IPS-18c (cell line): ENCODE results near the gene ACTG2.
"Not testable (repeated sequence)": the region's sequence is repeated elsewhere in the genome, so short reads cannot be mapped to it uniquely, and the experiment has no call there.

ENCODE experiments used
- H3K4me3 ChIP-seq: 2 replicates; pipeline ENCODE4 v1.7.0; 2013; ENCODE audit warnings: low read depth, mild to moderate bottlenecking, low read length, moderate library complexity; ENCODE audit not compliant: insufficient read depth
- H3K9me3 ChIP-seq: one replicate; pipeline ENCODE4 v1.6.1; 2013; ENCODE audit warnings: mild to moderate bottlenecking, low read length, moderate library complexity; ENCODE audit not compliant: control insufficient read depth, insufficient read depth

ACTG2 gene

DNA sequence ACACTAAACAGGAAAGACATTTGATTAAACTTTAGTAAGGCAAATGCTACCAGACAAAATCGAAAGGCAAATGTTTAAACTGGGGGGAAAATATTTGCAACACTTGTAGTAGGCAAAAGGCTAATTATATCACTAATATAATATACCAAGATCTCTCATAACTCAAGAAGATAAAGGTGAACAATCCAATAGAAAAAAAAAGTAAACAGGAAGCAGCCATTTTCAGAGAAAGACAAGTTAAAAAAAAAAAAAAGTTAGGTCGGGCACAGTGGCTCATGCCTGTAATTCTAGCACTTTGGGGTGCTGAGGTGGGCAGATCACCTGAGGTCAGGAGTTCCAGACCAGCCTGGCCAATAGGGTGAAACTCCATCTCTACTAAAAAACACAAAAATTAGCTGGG lies 4.4 kb upstream of the ACTG2 start:
- Histone ChIP-seq H3K9me3 (no peaks in the 10 kb centered on the region), H3K4me3 (no peak overlapping the region)

DNA sequence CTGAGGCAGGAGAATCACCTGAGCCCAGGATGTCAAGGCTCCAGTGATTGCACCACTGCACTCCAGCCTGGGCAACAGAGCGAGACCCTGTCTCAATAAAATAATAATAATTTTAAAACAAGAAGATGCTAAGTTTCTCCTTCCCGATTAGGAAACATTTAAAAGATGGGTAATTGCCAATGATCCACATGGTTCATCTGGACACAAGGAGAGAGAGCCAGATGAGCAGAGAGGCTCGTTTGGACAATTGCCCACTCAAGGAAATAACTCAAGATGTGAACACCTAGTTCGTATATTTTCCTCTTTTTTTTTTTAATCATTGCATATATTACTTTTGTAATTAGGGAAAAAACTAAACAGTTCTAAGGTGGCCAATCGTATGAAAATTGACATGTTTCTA lies 3.6 kb upstream of the ACTG2 start:
- no peaks in the 10 kb centered on the region for H3K9me3 ChIP-seq
- H3K4me3 ChIP-seq: no peak overlapping the region

DNA sequence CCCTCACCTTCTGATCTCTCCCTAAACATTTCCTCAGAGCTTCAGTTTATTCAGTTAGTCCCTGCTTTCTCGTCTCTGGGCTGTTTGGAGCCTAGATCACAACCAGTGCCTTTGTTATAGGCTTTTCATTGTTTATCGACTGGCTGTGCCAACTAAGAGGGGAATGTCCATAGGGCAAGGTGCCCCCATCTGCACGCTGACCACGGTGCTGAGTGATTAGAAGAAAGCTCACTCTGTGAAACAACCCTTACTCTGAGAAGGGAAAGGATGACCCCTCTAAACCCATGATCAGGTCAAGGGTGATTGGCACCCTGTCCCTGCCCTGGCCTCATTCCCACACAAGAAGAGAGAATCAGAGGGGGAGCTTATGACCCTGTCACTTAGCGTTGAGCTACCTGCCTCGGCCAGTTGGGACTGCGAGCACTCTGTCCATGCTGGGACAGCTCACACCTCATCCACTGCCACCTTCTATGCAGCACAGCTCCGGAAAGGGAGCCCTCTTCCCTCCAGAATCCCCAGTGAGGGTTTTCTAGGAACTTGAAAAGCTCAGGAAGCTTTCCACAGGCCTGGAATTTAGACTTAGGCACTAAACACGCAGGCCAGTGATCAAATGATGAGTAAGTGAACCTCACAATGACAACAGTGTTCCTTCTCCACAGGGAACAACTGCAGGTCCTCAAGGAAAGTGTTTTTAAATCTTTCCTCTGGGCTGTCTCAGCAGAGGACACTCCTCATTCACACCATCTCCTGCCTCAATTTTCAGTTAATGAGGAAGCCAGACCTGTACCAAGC lies 2.3 kb upstream of the ACTG2 start:
- Histone ChIP-seq H3K4me3 (no peak overlapping the region), H3K9me3 (no peaks in the 10 kb centered on the region)

DNA sequence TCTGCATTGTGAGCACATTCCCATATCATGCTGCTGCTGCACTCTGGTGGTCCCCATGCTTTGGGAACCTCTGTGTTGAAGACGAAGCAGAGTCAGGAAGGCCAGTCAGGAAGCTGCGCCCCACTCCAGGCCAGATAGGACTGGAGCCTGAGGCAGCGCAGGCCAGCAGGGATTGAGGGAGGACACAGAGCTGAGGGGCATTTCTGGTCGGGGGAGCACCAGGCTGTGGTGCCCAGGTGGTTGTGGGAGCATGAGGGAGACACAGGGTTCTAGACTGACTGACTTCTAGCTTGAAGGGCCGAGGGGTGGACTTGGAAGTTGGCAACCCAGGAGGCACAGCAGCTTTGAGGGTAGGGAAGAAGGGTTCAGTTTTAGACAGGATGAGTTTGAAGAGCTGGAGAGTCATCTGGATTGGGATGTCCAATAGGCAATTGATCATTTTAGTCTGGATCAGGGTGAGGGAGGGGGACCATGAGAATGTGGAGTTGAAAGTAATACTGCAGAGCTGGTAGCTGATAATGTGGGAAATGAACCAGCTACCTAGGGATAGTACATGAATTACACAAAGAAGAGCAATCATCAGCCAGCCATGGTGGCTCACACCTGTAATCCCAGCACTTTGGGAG lies 1.4 kb upstream of the ACTG2 start:
- Histone ChIP-seq H3K9me3 (no peaks in the 10 kb centered on the region), H3K4me3 (no peak overlapping the region)

DNA sequence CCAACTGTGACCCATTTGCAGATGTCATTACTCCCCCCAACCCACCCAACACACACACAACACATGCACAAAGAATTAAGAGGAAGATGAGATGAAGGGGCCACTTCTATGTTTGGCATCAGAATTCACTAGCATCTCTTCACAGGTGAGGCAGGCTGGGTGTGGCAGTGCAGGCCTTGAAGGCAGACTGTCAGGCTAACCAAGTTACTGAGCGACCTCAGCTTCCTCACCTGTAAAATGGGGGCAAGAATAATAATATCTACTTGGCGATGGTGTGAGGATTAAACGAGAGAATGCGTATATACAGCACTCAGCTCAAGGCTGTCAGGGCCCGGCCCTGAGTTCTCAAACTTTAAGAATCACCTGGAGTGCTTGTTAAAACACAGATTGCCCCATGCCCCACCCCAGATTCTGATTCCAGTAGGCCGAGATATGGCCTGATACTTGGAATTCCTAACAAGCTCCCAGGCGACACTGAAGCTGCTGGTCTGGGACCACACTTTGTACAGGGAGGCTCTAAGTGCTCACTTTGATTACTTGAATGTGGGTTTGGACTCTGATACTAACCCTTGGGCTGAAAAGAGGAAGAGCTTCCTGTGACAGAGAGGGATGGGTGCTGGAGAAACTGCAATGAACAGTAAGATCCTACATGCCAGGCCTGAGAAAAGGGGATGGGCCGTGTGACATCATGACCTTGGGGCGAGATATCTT lies 1.1 kb downstream of the ACTG2 start:
- no peaks in the 10 kb centered on the region for H3K9me3 ChIP-seq
- H3K4me3 ChIP-seq: no peak overlapping the region

DNA sequence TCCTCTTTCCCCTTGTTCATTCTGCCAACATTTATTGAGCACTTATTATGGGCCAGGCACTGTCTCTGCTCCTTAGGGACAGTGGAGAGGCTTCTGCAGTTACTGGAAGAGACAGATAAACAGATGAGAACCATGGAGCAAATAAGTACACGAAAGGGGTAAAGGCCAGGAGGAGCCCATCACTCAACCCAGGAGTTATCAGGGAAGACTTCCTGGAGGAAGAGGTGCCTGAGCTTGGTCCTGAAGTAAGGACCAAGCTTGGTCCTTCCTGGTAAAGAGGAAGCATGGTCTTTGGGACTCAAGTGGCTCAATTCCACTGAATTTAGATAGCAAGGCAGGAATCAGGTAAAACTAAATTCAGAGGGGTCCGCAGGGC lies 1.7 kb downstream of the ACTG2 start:
- Histone ChIP-seq H3K9me3 (no peaks in the 10 kb centered on the region), H3K4me3 (no peak overlapping the region)

DNA sequence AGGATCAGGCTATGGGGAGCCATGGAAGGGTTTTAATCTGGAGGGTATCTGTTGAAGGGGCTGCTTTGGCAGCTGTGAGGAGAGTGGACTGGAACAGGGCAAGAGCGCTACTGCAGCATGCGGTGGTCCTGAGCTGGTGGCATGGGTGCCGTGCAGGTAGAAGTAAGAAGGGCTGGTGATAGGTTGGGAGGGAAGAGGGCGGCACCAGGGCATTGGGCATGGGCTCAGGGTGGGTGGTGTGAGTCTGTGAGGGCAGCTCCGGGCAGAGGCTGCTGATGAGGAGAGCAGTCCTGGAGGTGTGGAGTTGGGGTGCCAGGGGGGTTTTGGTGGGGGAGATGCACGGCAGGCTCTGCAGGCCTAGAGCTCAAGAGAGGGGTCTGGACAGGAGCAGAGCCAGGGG lies 2.1 kb downstream of the ACTG2 start:
- no peak overlapping the region for H3K4me3 ChIP-seq
- H3K9me3 ChIP-seq: no peaks in the 10 kb centered on the region

DNA sequence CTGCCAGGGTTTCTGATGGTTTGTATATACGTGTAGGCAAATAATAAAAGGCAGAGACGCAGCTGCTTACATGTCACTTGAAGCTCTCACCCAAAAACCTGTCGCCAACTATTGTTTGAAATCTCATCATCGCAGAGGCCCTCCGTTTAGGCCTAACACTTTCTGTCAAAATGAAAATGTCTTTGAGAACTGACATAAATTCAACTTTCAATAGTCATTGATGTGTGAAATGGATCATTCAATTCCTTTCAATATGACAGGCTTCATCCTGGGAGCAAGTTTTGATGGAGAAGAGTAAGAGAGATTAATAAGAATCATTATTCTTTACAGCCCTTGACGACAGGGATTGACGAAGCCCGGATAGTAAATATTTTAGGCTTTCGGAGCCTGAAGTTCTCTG lies 2.7 kb downstream of the ACTG2 start:
- no peak overlapping the region for H3K4me3 ChIP-seq
- H3K9me3 ChIP-seq: no peaks in the 10 kb centered on the region

DNA sequence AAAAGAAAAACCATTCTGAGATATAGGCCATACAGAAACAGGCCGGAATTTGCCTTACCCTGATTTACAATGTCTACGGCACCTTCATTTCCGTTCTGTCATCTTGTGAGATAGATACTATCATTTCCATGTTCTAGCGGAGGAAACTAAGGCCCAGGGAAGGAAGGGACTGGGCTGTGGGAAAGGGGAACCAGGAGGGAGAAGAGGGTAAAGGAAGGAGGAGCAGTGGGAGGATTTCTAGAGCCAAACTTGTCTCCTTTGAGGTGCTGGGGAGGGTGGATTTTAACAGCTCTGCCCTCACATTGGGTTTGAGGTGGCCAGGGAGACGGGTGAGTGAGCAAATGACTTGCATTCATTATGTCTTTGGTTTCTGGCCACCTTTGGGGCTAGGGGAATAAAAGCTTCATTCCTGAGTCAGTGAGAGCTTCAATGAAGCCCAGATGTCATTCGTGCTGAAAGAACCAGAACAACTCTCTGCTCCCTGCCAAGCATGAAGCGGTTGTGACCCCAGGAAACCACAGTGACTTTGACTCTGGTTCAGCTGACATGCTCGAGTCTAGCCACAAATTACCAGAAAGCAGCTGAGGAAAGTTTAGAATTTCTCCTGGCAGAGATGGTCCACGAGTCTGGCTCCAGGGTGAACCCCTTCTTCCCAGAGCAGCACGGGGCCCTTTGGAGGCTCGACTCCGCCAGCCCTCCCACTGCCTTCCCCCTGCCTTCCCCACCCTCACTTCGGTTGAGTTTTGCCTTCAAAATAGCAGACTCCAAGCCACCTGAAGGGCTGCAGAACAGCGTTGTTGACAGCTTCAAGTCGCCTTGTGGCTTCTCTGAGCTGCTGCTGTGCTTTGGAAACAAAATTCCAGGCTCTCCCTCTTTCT lies 3.8 kb downstream of the ACTG2 start:
- no peaks in the 10 kb centered on the region for H3K9me3 ChIP-seq

DNA sequence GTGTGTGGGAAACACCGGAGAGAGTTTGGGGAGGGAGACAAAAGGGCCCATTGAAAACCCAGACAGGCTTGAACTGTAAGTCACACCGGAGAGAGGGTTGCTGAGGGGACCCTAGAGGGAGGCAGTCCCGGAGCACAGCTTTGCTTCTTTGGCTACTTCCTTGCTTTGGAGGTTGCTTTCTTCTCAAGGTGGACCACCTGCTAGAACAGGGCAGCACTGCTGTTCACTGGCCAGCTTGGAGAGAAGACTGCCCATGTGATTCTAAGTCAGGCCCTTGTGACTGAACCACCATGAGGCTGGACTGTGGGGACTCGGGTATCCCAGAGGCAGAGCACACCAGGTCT lies 4.4 kb downstream of the ACTG2 start:
- Histone ChIP-seq H3K9me3 (no peaks in the 10 kb centered on the region), H3K4me3 (no peak overlapping the region)

More for the DNA sequence above, 3.8 kb downstream of the ACTG2 start:
- H3K4me3 ChIP-seq: no peak overlapping the region

DNA sequence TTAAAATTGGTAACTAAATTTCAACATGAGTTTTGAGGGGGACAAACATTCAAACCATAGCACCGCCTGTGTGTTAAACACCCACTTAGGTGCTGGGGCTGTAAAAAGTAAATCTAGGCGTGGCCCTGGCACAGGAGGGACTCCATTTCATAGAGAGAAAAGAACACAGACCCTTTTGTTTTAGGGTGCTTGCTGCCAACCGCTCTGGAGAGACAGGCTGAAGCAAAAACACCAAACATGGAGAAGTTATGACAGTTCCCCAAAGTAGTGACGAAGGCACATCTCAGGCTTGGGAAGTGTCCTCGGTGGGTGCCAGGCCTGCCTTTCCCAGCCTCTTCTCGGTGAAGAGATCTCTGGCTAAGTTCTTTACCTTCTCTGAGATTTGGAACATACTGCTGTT lies 5.1 kb downstream of the ACTG2 start:
- Histone ChIP-seq H3K4me3 (no peak overlapping the region), H3K9me3 (no peaks in the 10 kb centered on the region)

DNA sequence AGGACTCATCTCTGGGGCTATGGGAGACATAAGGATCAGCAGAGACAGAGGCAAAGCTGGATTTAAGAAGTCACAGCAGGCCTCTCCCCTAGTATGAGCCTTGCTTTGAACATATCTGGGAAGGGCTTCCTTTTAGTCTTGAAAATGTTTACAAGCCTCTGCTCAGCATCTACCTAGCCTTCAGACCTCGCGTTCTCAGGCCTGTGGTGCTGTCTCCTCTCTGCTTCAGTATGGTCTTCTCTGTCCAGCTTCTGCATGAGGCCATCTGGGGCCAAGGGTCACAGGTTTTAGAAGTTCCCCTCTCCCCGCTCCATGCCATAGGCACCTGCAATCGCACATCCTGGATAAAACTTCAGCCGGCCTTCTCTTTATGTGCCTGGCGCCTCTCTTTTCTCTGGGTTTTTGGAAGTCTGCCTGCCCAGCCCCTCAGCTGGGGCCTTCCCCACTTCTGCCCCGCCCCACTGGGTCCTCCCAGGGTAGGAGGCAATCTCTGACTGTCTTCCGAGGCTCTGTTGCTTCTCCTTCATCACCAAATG lies 7.1 kb downstream of the ACTG2 start:
- H3K4me3 ChIP-seq: no peak overlapping the region

DNA sequence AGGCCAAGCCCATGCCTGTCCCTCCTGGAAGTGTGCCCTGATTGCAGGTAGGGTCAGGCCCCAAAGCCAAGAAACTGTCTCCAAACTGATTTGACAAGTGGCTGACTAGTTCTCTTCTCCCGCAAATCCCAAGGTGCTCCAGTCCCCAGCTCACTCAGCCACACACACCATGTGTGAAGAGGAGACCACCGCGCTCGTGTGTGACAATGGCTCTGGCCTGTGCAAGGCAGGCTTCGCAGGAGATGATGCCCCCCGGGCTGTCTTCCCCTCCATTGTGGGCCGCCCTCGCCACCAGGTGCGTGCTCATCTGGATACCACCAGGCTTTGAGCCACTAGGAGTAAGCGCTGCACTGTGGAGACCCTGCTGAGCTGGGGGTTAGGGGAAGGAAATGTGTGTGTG lies 8.3 kb downstream of the ACTG2 start:
- Histone ChIP-seq H3K4me3 (no peak overlapping the region), H3K9me3 (no peaks in the 10 kb centered on the region)

More for the DNA sequence above, 7.1 kb downstream of the ACTG2 start:
- no peaks in the 10 kb centered on the region for H3K9me3 ChIP-seq

DNA sequence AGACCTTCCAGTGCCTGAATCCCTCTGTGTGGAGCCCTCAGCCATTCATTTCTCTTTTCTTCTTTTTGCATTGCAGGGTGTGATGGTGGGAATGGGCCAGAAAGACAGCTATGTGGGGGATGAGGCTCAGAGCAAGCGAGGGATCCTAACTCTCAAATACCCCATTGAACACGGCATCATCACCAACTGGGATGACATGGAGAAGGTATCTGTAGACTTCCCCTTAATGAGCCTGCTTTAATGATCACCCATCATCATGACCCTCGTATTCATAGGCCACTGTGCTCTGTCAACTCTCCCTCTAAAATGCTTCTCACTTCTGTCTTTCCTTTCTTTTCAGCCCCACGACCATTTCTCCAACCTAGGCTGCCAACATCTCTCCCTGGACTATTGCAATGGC lies 9.5 kb downstream of the ACTG2 start:
- no peak overlapping the region for H3K4me3 ChIP-seq

DNA sequence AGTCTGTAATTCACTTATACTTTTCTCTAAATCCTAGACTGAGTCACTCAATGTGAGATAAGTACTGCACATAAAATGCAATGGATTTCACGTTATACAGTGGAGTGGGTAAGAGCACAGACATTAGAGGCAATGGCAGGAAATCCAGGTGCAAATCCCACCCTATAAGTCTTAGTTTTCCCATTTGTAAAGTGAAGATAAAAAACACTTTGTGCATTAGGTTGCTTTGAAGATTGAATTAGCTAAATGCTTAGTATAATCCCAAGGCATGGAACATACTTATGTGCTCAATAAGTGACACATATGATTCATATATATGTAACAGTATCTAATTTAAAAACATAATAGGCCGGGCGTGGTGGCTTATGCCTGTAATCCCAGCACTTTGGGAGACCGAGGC lies 10.5 kb downstream of the ACTG2 start:
- no peak overlapping the region for H3K4me3 ChIP-seq

More for the DNA sequence above, 9.5 kb downstream of the ACTG2 start:
- H3K9me3 ChIP-seq: no peaks in the 10 kb centered on the region

DNA sequence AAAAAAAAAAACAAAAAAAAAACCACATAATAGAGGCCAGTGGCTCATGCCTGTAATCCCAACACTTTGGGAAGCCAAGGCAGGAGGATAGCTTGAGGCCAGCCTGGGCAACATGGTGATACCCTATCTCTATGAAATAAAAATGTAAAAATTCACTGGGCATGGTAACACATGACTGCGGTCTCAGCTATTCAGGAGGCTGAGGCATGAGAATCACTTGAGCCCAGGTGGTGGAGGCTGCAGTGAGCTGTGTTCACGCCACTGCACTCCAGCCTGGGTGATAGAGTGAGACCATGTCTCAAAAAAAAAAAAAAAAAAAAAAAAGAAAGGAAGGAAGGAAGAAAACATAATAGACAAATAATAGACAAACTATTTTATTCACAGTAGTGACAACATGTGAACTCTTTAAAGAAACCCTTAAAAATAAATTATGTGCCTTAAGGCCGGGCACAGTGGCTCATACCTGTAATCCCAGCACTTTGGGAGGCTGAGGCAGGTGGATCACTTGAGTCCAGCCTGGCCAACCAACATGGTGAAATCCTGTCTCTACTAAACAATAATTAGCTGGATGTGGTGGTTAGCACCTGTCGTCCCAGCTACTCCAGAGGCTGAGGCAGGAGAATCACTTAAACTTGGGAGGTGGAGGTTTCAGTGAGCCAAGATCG lies 11.3 kb downstream of the ACTG2 start:
- H3K4me3 ChIP-seq, H3K9me3 ChIP-seq: not testable (repeated sequence)

More for the DNA sequence above, 10.5 kb downstream of the ACTG2 start:
- no peaks in the 10 kb centered on the region for H3K9me3 ChIP-seq

DNA sequence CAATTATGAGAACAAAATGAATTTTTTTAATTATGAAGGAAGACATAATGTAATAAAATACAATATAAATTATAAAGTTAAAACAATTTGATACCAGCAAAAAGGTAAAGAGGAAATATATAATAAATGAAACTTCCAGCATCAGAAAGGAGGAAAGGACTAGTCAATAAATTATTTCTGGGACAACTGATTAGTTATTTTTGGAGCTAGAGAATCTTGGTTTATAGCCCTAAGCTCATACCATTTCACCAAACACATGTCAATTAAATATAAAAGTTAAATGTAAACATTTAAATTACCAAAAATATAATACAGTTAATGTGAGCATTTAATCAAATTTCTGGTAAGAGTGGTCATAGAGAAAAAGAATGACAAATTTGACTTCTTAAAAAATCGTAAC lies 12.1 kb downstream of the ACTG2 start:
- Histone ChIP-seq H3K9me3 (no peaks in the 10 kb centered on the region), H3K4me3 (no peak overlapping the region)
